Keratinocyte (primary cell): ENCODE data around the gene CD209.

Source experiments
- EZH2 ChIP-seq: IDR thresholded peaks from one replicate; pipeline ENCODE4 v1.6.1; 2012; ENCODE audit warnings: inconsistent platforms, mild to moderate bottlenecking, low read length, moderate library complexity
- TF ChIP-seq, protein P1 (sequence below), 3 experiments: IDR thresholded peaks in 1 of 3; conservative IDR thresholded peaks in 1 of 3; optimal IDR thresholded peaks in 1 of 3; 2 replicates in 2 of 3; 3 replicates in 1 of 3; pipeline versions ENCODE3 to v1.5.1; 2011; ENCODE audit warnings: low read length in 3 of 3, mild to moderate bottlenecking in 3 of 3, moderate library complexity in 2 of 3, control low read depth in 1 of 3, inconsistent platforms in 1 of 3; ENCODE audit not compliant: insufficient read depth in 2 of 3; ENCODE audit errors: extremely low read depth in 1 of 3

- TF ChIP-seq, protein P1, sequence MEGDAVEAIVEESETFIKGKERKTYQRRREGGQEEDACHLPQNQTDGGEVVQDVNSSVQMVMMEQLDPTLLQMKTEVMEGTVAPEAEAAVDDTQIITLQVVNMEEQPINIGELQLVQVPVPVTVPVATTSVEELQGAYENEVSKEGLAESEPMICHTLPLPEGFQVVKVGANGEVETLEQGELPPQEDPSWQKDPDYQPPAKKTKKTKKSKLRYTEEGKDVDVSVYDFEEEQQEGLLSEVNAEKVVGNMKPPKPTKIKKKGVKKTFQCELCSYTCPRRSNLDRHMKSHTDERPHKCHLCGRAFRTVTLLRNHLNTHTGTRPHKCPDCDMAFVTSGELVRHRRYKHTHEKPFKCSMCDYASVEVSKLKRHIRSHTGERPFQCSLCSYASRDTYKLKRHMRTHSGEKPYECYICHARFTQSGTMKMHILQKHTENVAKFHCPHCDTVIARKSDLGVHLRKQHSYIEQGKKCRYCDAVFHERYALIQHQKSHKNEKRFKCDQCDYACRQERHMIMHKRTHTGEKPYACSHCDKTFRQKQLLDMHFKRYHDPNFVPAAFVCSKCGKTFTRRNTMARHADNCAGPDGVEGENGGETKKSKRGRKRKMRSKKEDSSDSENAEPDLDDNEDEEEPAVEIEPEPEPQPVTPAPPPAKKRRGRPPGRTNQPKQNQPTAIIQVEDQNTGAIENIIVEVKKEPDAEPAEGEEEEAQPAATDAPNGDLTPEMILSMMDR (optimal IDR thresholded peaks at IDR 0.05 in 1 of 3, IDR thresholded peaks at IDR 0.05 in 1 of 3, conservative IDR thresholded peaks at IDR 0.05 in 1 of 3; ENCODE audit: extremely low read depth in 1 of 3, insufficient read depth in 2 of 3, low read length in 3 of 3) = no peak
- no peak for TF ChIP-seq EZH2
Observed at GRCh38 chr19:7795555-7796161, 48.3 kb upstream of the CD209 start.
